Measurements from ENCODE around the gene VGLL4. TPM values are rescaled to one million over a fixed set of nuclear protein-coding genes. Genes with fewer than 3 reads are reported as not detected.

The VGLL4 gene
- total RNA-seq, 1 donor from 2014 or later = 99.4 TPM

GRCh38 chr3:11510356-11510755 lies 133.4 kb downstream of the VGLL4 start:
- Histone ChIP-seq H3K36me3 (no peaks in the 10 kb centered on the region), H3K4me1 (peaks cover 49% of the 10 kb centered on the region), H3K27me3 (no peaks in the 10 kb centered on the region), H3K27ac (peak overlapping the region; percentile 79), H3K4me3 (no peak overlapping the region), H3K9me3 (no peaks in the 10 kb centered on the region)
- intact Hi-C loops (cut with DNase I) = no loop called here
- DNase-seq (ENCODE audit: extremely low spot score in 2 of 2) = no peak
- TF ChIP-seq, protein P1, sequence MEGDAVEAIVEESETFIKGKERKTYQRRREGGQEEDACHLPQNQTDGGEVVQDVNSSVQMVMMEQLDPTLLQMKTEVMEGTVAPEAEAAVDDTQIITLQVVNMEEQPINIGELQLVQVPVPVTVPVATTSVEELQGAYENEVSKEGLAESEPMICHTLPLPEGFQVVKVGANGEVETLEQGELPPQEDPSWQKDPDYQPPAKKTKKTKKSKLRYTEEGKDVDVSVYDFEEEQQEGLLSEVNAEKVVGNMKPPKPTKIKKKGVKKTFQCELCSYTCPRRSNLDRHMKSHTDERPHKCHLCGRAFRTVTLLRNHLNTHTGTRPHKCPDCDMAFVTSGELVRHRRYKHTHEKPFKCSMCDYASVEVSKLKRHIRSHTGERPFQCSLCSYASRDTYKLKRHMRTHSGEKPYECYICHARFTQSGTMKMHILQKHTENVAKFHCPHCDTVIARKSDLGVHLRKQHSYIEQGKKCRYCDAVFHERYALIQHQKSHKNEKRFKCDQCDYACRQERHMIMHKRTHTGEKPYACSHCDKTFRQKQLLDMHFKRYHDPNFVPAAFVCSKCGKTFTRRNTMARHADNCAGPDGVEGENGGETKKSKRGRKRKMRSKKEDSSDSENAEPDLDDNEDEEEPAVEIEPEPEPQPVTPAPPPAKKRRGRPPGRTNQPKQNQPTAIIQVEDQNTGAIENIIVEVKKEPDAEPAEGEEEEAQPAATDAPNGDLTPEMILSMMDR (IDR thresholded peaks at IDR 0.05) = no peak
- TF ChIP-seq POLR2A (IDR thresholded peaks at IDR 0.05) (no peak), POLR2AphosphoS5 (IDR thresholded peaks at IDR 0.05; ENCODE audit: insufficient read depth in 1 of 2, low read depth in 1 of 2) (no peak)

DNA sequence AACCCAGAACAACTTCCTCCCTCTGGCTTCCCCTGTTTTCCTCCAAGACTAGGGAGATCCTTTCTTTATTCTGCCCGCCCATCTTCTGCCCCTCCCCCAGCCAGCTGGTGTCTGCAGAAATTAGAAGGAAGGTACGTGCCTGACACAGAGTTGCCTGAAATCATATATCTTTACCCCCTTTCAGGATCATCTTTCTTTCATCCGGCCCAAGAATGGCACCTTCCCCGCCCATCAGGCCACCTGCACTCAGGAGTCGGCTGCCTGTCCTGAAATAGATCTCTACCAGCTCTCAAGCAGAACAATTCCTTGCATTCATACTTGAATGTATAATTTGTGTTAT lies 133.7 kb downstream of the VGLL4 start:
- H3K27ac ChIP-seq = peak overlapping the region; percentile 79
- no peak for DNase-seq (ENCODE audit: extremely low spot score in 2 of 2)
- H3K36me3 ChIP-seq = no peaks in the 10 kb centered on the region
- no peaks in the 10 kb centered on the region for H3K27me3 ChIP-seq
- peaks cover 49% of the 10 kb centered on the region for H3K4me1 ChIP-seq
- no peaks in the 10 kb centered on the region for H3K9me3 ChIP-seq
- no peak overlapping the region for H3K4me3 ChIP-seq
- TF ChIP-seq POLR2A (IDR thresholded peaks at IDR 0.05) = no peak
- TF ChIP-seq POLR2AphosphoS5 (IDR thresholded peaks at IDR 0.05; ENCODE audit: insufficient read depth in 1 of 2, low read depth in 1 of 2) = no peak
- TF ChIP-seq, protein P1 (IDR thresholded peaks at IDR 0.05) = no peak
- intact Hi-C loops (cut with DNase I) = no loop called here

DNA sequence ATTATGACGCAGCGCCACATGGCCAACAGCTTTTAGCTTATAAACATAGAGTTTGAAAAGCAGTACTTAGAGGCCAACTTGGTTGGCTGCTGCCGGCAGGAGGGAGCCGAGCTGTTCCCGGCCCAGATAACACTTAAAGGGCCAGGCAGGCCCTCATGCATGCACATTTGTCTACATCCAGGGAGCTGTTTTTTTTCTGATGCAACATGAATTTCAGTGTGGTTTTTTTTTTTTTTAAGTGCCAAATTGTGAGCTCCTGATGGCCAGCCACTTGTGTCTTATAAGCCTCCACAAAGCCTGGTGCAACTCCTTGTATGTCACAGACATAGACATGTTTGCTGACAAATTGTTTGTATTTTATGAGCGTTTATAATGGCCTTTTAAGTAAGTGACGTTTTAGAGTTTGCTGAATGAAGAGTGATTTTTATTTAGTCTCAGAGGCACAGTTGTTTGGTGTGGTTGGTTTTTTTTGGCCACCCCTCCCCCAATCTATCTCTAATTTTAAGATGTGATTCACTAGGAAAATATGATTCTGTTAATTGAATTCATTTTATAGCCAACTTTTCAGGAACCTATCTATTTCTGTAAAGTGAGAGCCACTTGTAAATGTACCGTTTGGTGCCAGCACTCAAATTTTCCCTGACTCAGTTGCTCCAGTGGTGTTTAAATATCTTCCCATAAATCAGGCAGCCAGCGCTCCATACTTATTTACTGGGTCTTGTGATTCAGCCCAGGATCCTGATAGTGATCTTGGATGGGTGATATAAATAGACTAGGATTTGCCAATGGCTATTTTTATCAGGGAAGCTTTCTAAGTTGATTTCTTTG lies 134.3 kb downstream of the VGLL4 start:
- Histone ChIP-seq H3K4me1 (peaks cover 46% of the 10 kb centered on the region), H3K36me3 (no peaks in the 10 kb centered on the region), H3K9me3 (no peaks in the 10 kb centered on the region), H3K4me3 (no peak overlapping the region), H3K27ac (peak overlapping the region; percentile 79), H3K27me3 (no peaks in the 10 kb centered on the region)
- no peak for DNase-seq (ENCODE audit: extremely low spot score in 2 of 2)
- TF ChIP-seq, protein P1 (IDR thresholded peaks at IDR 0.05) = no peak
- TF ChIP-seq POLR2AphosphoS5 (IDR thresholded peaks at IDR 0.05; ENCODE audit: insufficient read depth in 1 of 2, low read depth in 1 of 2) = peak; percentile 38 to 57
- TF ChIP-seq POLR2A (IDR thresholded peaks at IDR 0.05) = no peak
- intact Hi-C loops (cut with DNase I) = no loop called here

GRCh38 chr3:11508346-11509172 lies 135.2 kb downstream of the VGLL4 start:
- no peak for DNase-seq (ENCODE audit: extremely low spot score in 2 of 2)
- no peaks in the 10 kb centered on the region for H3K27me3 ChIP-seq
- H3K27ac ChIP-seq = peak overlapping the region; percentile 79
- TF ChIP-seq POLR2A (IDR thresholded peaks at IDR 0.05) = no peak
- TF ChIP-seq, protein P1 (IDR thresholded peaks at IDR 0.05) = no peak
- TF ChIP-seq POLR2AphosphoS5 (IDR thresholded peaks at IDR 0.05; ENCODE audit: insufficient read depth in 1 of 2, low read depth in 1 of 2) = no peak
- H3K9me3 ChIP-seq = no peaks in the 10 kb centered on the region
- no peaks in the 10 kb centered on the region for H3K36me3 ChIP-seq
- intact Hi-C loops (cut with DNase I) = no loop called here
- no peak overlapping the region for H3K4me3 ChIP-seq
- peaks cover 38% of the 10 kb centered on the region for H3K4me1 ChIP-seq
